HepG2 (cell line): ENCODE data around the gene TOB2. TPM values are rescaled to one million over a fixed set of nuclear protein-coding genes. Genes with fewer than 3 reads are reported as not detected.

Source experiments
- BRCA1 ChIP-seq: sonication (generic); formaldehyde crosslinking; IDR thresholded peaks from 2 replicates; pipeline ENCODE4 v1.4.0; 2020; ENCODE audit warnings: missing genetic modification reagents
- ETV5 ChIP-seq: IDR thresholded peaks from 2 replicates; pipeline ENCODE4 v1.6.1; 2018; ENCODE audit warnings: missing biosample characterization, missing genetic modification reagents, inconsistent platforms, borderline replicate concordance
- FLYWCH1 ChIP-seq: sonication (generic); formaldehyde crosslinking; IDR thresholded peaks from 2 replicates; pipeline ENCODE4 v1.8.1; 2023; ENCODE audit warnings: mild to moderate bottlenecking, missing genetic modification reagents
- GABPA ChIP-seq, 2 experiments: IDR thresholded peaks; 2 replicates each; pipeline ENCODE4 v1.6.1; 2011 to 2016; ENCODE audit warnings: low read depth in 2 of 2, low read length in 1 of 2, missing biosample characterization in 1 of 2, missing genetic modification characterization in 1 of 2
- IKZF4 ChIP-seq: sonication (generic); formaldehyde crosslinking; IDR thresholded peaks from 2 replicates; pipeline ENCODE4 v1.5.1; 2020; ENCODE audit warnings: borderline replicate concordance, mild to moderate bottlenecking, low read depth, missing genetic modification reagents; ENCODE audit errors: not compliant biosample characterization
- NCOA5 ChIP-seq: sonication (generic); formaldehyde crosslinking; IDR thresholded peaks from 2 replicates; pipeline ENCODE4 v1.4.0; 2020; ENCODE audit warnings: missing genetic modification reagents
- NCOR1 ChIP-seq: fragments of 200-600 bp; sonication (generic); IDR thresholded peaks from 2 replicates; pipeline ENCODE4 v1.7.0; 2017; ENCODE audit warnings: antibody characterized with exemption, low read length, borderline replicate concordance
- NFE2 ChIP-seq: sonication (generic); formaldehyde crosslinking; IDR thresholded peaks from 2 replicates; pipeline ENCODE4 v1.4.0; 2020; ENCODE audit warnings: missing genetic modification reagents
- PHF21A ChIP-seq: sonication (generic); formaldehyde crosslinking; IDR thresholded peaks from 2 replicates; pipeline ENCODE4 v1.5.0; 2020; ENCODE audit warnings: mild to moderate bottlenecking, missing genetic modification reagents
- RXRA ChIP-seq: sonication (generic); formaldehyde crosslinking; IDR thresholded peaks from 2 replicates; pipeline ENCODE4 v1.5.1; 2020; ENCODE audit warnings: missing genetic modification reagents
- TFDP2 ChIP-seq: sonication (generic); formaldehyde crosslinking; IDR thresholded peaks from 2 replicates; pipeline ENCODE4 v1.4.0; 2020; ENCODE audit warnings: missing genetic modification reagents
- TGIF2 ChIP-seq: IDR thresholded peaks from 2 replicates; pipeline ENCODE4 v1.6.1; 2016; ENCODE audit warnings: control low read depth, missing compliant biosample characterization
- ZFP36L2 ChIP-seq: sonication (generic); formaldehyde crosslinking; IDR thresholded peaks from 2 replicates; pipeline ENCODE4 v1.4.0; 2020; ENCODE audit warnings: missing genetic modification reagents
- ZNF101 ChIP-seq: sonication (generic); formaldehyde crosslinking; IDR thresholded peaks from 2 replicates; pipeline ENCODE4 v1.4.0; 2020; ENCODE audit warnings: mild to moderate bottlenecking, low read depth, missing genetic modification reagents, borderline replicate concordance
- ZNF138 ChIP-seq: sonication (generic); formaldehyde crosslinking; IDR thresholded peaks from 2 replicates; pipeline ENCODE4 v1.5.0; 2020; ENCODE audit warnings: mild to moderate bottlenecking, low read depth, missing genetic modification reagents
- ZNF207 ChIP-seq: fragments of 450-650 bp; IDR thresholded peaks from 2 replicates; pipeline ENCODE4 v1.6.1; 2016; ENCODE audit warnings: antibody characterized with exemption, borderline replicate concordance
- ZNF225 ChIP-seq: sonication (generic); formaldehyde crosslinking; IDR thresholded peaks from 2 replicates; pipeline ENCODE4 v1.4.0; 2020; ENCODE audit warnings: mild to moderate bottlenecking, missing genetic modification reagents
- ZNF280D ChIP-seq: sonication (generic); formaldehyde crosslinking; IDR thresholded peaks from 2 replicates; pipeline ENCODE4 v1.5.1; 2020; ENCODE audit warnings: mild to moderate bottlenecking, missing genetic modification reagents
- ZNF282 ChIP-seq: fragments of 450-650 bp; IDR thresholded peaks from 2 replicates; pipeline ENCODE4 v1.6.1; 2018; ENCODE audit not compliant: partially characterized antibody
- ZNF343 ChIP-seq: sonication (generic); formaldehyde crosslinking; IDR thresholded peaks from 2 replicates; pipeline ENCODE4 v1.4.0; 2020; ENCODE audit warnings: mild to moderate bottlenecking, missing genetic modification reagents
- ZNF350 ChIP-seq: sonication (generic); formaldehyde crosslinking; IDR thresholded peaks from 2 replicates; pipeline ENCODE4 v1.4.0; 2020; ENCODE audit warnings: mild to moderate bottlenecking, low read depth, missing genetic modification reagents, borderline replicate concordance
- ZNF577 ChIP-seq: sonication (generic); formaldehyde crosslinking; IDR thresholded peaks from 2 replicates; pipeline ENCODE4 v1.4.0; 2020; ENCODE audit warnings: mild to moderate bottlenecking, low read depth, missing genetic modification reagents, borderline replicate concordance
- ZNF614 ChIP-seq: IDR thresholded peaks from 2 replicates; pipeline ENCODE4 v1.6.1; 2018; ENCODE audit warnings: missing biosample characterization, missing genetic modification reagents, inconsistent platforms, borderline replicate concordance
- polyA plus RNA-seq, 8 experiments: library from polyadenylated mRNA; depleted of rRNA in 3 of 8; stranded (reverse) in 7 of 8; unstranded in 1 of 8; fragments of >200 nt; fragmentation: Illumina TruSeq in 4 of 8; extraction: Trizol in 4 of 8; gene quantifications; 2 replicates each; pipeline versions ENCODE4 v1.2.1 to v1.2.3, GENCODE V29; 2011 to 2016; ENCODE audit warnings: low read depth in 4 of 8, missing spikeins in 1 of 8, mixed read lengths in 1 of 8; ENCODE audit not compliant: insufficient read depth in 1 of 8
- total RNA-seq, 5 experiments: library from RNA; depleted of rRNA; stranded (reverse); fragments of >200 nt; fragmentation: Illumina TruSeq; extraction: Trizol; gene quantifications; 2 replicates each; pipeline ENCODE4 v1.2.3, GENCODE V29; 2016; ENCODE audit warnings: low read depth in 1 of 5
- TF ChIP-seq, protein P1 (sequence below): sonication (generic); formaldehyde crosslinking; IDR thresholded peaks from 2 replicates; pipeline ENCODE4 v1.8.0; 2022; ENCODE audit warnings: mild to moderate bottlenecking, missing genetic modification reagents, moderate library complexity

The TOB2 gene
- total and polyA plus RNA-seq, 2 of the 13 experiments (the other 11 are each of a cell fraction or from before 2014, with no cell fraction given): 12.2 to 13.7 TPM

GRCh38 chr22:41397143-41397811, 49.3 kb downstream of the TOB2 start (continued):
- TF ChIP-seq TFDP2 (CRISPR knock-in tag): no peak
- TF ChIP-seq NCOA5 (CRISPR knock-in tag): no peak
- peak; percentile 36; the same call in 1 of the 2 replicates for TF ChIP-seq ZNF343 (CRISPR knock-in tag)
- TF ChIP-seq BRCA1 (CRISPR knock-in tag): no peak
- 0 out of 2 replicates have a peak, but pooled peaks have one; percentile 38 for TF ChIP-seq ZFP36L2 (CRISPR knock-in tag)
- no peak; the same call in 1 of the 2 replicates for TF ChIP-seq ETV5 (CRISPR knock-in tag)
- no peak for TF ChIP-seq ZNF577
- TF ChIP-seq ZNF282: no peak
- TF ChIP-seq IKZF4: no peak
- peak; percentile 58; the same call in 1 of the 2 replicates for TF ChIP-seq NCOR1
- TF ChIP-seq ZNF225: no peak
- TF ChIP-seq RXRA (CRISPR knock-in tag): peak; percentile 94
- no peak for TF ChIP-seq ZNF207
- peak; percentile 62; the same call in 1 of the 2 replicates for TF ChIP-seq ZNF280D (CRISPR knock-in tag)
- no peak for TF ChIP-seq ZNF138
- TF ChIP-seq, protein P1, sequence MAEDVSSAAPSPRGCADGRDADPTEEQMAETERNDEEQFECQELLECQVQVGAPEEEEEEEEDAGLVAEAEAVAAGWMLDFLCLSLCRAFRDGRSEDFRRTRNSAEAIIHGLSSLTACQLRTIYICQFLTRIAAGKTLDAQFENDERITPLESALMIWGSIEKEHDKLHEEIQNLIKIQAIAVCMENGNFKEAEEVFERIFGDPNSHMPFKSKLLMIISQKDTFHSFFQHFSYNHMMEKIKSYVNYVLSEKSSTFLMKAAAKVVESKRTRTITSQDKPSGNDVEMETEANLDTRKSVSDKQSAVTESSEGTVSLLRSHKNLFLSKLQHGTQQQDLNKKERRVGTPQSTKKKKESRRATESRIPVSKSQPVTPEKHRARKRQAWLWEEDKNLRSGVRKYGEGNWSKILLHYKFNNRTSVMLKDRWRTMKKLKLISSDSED (CRISPR knock-in tag): no peak
- TF ChIP-seq FLYWCH1 (CRISPR knock-in tag): no peak
- TF ChIP-seq ZNF101 (CRISPR knock-in tag): no peak
- TF ChIP-seq GABPA (IDR thresholded peaks at IDR 0.05; ENCODE audit: low read depth, low read length): no peak
- TF ChIP-seq GABPA (CRISPR knock-in tag; IDR thresholded peaks at IDR 0.05; ENCODE audit: low read depth): 0 out of 2 replicates have a peak, but pooled peaks have one; percentile 12
- TF ChIP-seq ZNF350 (CRISPR knock-in tag): peak; percentile 62; the same call in 1 of the 2 replicates
- no peak for TF ChIP-seq NFE2
- TF ChIP-seq PHF21A (CRISPR knock-in tag): peak; percentile 97
- peak; percentile 46; the same call in 1 of the 2 replicates for TF ChIP-seq ZNF614
- no peak; the same call in 1 of the 2 replicates for TF ChIP-seq TGIF2 (CRISPR knock-in tag)
